ENCODE measurements around the gene SPDEF. TPM values are rescaled to one million over a fixed set of nuclear protein-coding genes. Genes with fewer than 3 reads are reported as not detected.

Gene SPDEF
- total RNA-seq, 1 donor from 2014 or later, result not detected

- no peak for DNase-seq (ENCODE audit: low read depth in 2 of 2)
Observed at GRCh38 chr6:34563513-34563870, 7.4 kb upstream of the SPDEF start.

- no peak for DNase-seq (ENCODE audit: low read depth in 2 of 2)
Observed at GRCh38 chr6:34562861-34563512, 6.9 kb upstream of the SPDEF start.

GRCh38 chr6:34562350-34562749, 6.2 kb upstream of the SPDEF start:
- DNase-seq (ENCODE audit: low read depth in 2 of 2), result no peak

- DNase-seq (ENCODE audit: low read depth in 2 of 2), result no peak
Observed at GRCh38 chr6:34561227-34561530, 5.0 kb upstream of the SPDEF start.

- DNase-seq (ENCODE audit: low read depth in 2 of 2), result peak in 1 of 2 donors; percentile 55
Observed at GRCh38 chr6:34560366-34561226, 4.5 kb upstream of the SPDEF start.

GRCh38 chr6:34559651-34560365, 3.7 kb upstream of the SPDEF start:
- no peak for DNase-seq (ENCODE audit: low read depth in 2 of 2)

- DNase-seq (ENCODE audit: low read depth in 2 of 2), result no peak
Observed at GRCh38 chr6:34558172-34558714, 2.1 kb upstream of the SPDEF start.

GRCh38 chr6:34557228-34557627, 1.1 kb upstream of the SPDEF start:
- no peak for DNase-seq (ENCODE audit: low read depth in 2 of 2)

GRCh38 chr6:34556493-34556892, 364 bp upstream of the SPDEF start:
- DNase-seq (ENCODE audit: low read depth in 2 of 2), result no peak

- DNase-seq (ENCODE audit: low read depth in 2 of 2), result no peak
Observed at GRCh38 chr6:34555328-34555727, 801 bp downstream of the SPDEF start.

- no peak for DNase-seq (ENCODE audit: low read depth in 2 of 2)
Observed at GRCh38 chr6:34555007-34555322, 1.2 kb downstream of the SPDEF start.

GRCh38 chr6:34554291-34555006, 1.7 kb downstream of the SPDEF start:
- no peak for DNase-seq (ENCODE audit: low read depth in 2 of 2)

- no peak for DNase-seq (ENCODE audit: low read depth in 2 of 2)
Observed at GRCh38 chr6:34553750-34554149, 2.4 kb downstream of the SPDEF start.

- no peak for DNase-seq (ENCODE audit: low read depth in 2 of 2)
Observed at GRCh38 chr6:34553146-34553545, 3.0 kb downstream of the SPDEF start.

GRCh38 chr6:34552620-34553019, 3.5 kb downstream of the SPDEF start:
- no peak for DNase-seq (ENCODE audit: low read depth in 2 of 2)

GRCh38 chr6:34551720-34552119, 4.4 kb downstream of the SPDEF start:
- no peak for DNase-seq (ENCODE audit: low read depth in 2 of 2)

GRCh38 chr6:34549804-34550202, 6.3 kb downstream of the SPDEF start:
- DNase-seq (ENCODE audit: low read depth in 2 of 2), result no peak

GRCh38 chr6:34549026-34549803, 6.9 kb downstream of the SPDEF start:
- no peak for DNase-seq (ENCODE audit: low read depth in 2 of 2)

GRCh38 chr6:34547701-34548644, 8.2 kb downstream of the SPDEF start:
- no peak for DNase-seq (ENCODE audit: low read depth in 2 of 2)
